GM23338 (cell line): ENCODE results near the gene GPR63. TPM values are rescaled to one million over a fixed set of nuclear protein-coding genes. Genes with fewer than 3 reads are reported as not detected.

Experiments
- ATAC-seq: fragments of 200-7000 bp; cut with Tn5 transposase; 3 replicates; pipeline ENCODE4 v1.9.1; 2020
- DNase-seq: peaks from one replicate; pipeline ENCODE4 v3.0.0-alpha.2; 2015; ENCODE audit warnings: low spot score
- H2AFZ ChIP-seq: fragments of 200-600 bp; sonication (generic); 2 replicates; pipeline ENCODE4 v1.8.0; 2016; ENCODE audit warnings: antibody characterized with exemption, mild to moderate bottlenecking, moderate library complexity
- H3F3A ChIP-seq: fragments of 200-600 bp; sonication (generic); replicated peaks from 2 replicates; pipeline ENCODE4 v1.8.0; 2017; ENCODE audit warnings: antibody characterized with exemption, mixed run types, low read depth
- H3K27ac ChIP-seq: fragments of 200-600 bp; sonication (generic); 2 replicates; pipeline ENCODE4 v1.6.1; 2016; ENCODE audit warnings: low read depth
- H3K27me3 ChIP-seq: fragments of 200-600 bp; sonication (generic); 2 replicates; pipeline ENCODE4 v1.8.0; 2016; ENCODE audit warnings: mild to moderate bottlenecking, mixed run types, moderate library complexity; ENCODE audit not compliant: insufficient read depth
- H3K36me3 ChIP-seq: fragments of 200-600 bp; sonication (generic); 2 replicates; pipeline ENCODE4 v1.8.0; 2016; ENCODE audit warnings: mild to moderate bottlenecking; ENCODE audit not compliant: insufficient read depth
- H3K4me1 ChIP-seq: fragments of 200-600 bp; sonication (generic); 2 replicates; pipeline ENCODE4 v1.8.0; 2016; ENCODE audit warnings: mild to moderate bottlenecking, moderate library complexity; ENCODE audit not compliant: insufficient read depth
- H3K4me2 ChIP-seq: fragments of 200-600 bp; sonication (generic); 2 replicates; pipeline ENCODE4 v1.7.1; 2017; ENCODE audit warnings: mixed run types
- H3K4me3 ChIP-seq: fragments of 200-600 bp; sonication (generic); 2 replicates; pipeline ENCODE4 v1.6.1; 2016; ENCODE audit warnings: mixed run types
- H3K79me2 ChIP-seq: fragments of 200-600 bp; sonication (generic); replicated peaks from 2 replicates; pipeline ENCODE4 v1.8.0; 2017; ENCODE audit warnings: mild to moderate bottlenecking; ENCODE audit not compliant: insufficient read depth
- H3K9me2 ChIP-seq: fragments of 200-600 bp; sonication (generic); 2 replicates; pipeline ENCODE4 v1.8.0; 2017; ENCODE audit not compliant: insufficient read depth
- H4K20me1 ChIP-seq: fragments of 200-600 bp; sonication (generic); replicated peaks from 2 replicates; pipeline ENCODE4 v1.8.0; 2017; ENCODE audit warnings: mild to moderate bottlenecking; ENCODE audit not compliant: insufficient read depth
- H3K27ac Mint-ChIP-seq: 2 replicates; pipeline ENCODE4 v1.8.0; 2020; ENCODE audit warnings: inconsistent platforms, mild to moderate bottlenecking, moderate library complexity, mixed read lengths
- H3K27me3 Mint-ChIP-seq: 3 replicates; pipeline ENCODE4 v1.8.0; 2022; ENCODE audit warnings: low read depth, mild to moderate bottlenecking, moderate library complexity, mixed read lengths, inconsistent platforms; ENCODE audit not compliant: insufficient read depth, poor library complexity
- H3K36me3 Mint-ChIP-seq: 3 replicates; pipeline ENCODE4 v1.8.0; 2021; ENCODE audit warnings: low read depth, mild to moderate bottlenecking, inconsistent platforms, moderate library complexity, mixed read lengths
- H3K4me1 Mint-ChIP-seq: 3 replicates; pipeline ENCODE4 v1.8.0; 2020; ENCODE audit warnings: mild to moderate bottlenecking, inconsistent platforms, mixed read lengths
- H3K4me3 Mint-ChIP-seq: 3 replicates; pipeline ENCODE4 v1.8.0; 2021; ENCODE audit warnings: moderate library complexity, mild to moderate bottlenecking, inconsistent platforms, mixed read lengths
- H3K9me3 Mint-ChIP-seq: 3 replicates; pipeline ENCODE4 v1.8.0; 2020; ENCODE audit warnings: moderate library complexity, mild to moderate bottlenecking, inconsistent platforms, mixed read lengths
- CREB1 ChIP-seq: fragments of 250-450 bp; sonication (Bioruptor Pico); IDR thresholded peaks from 2 replicates; pipeline ENCODE4 v1.5.0; 2020; ENCODE audit warnings: low read depth, mild to moderate bottlenecking, moderate library complexity
- CTCF ChIP-seq, 2 experiments: fragments of 200-600 bp in 1 of 2; sonication (generic) in 1 of 2; conservative IDR thresholded peaks; 2 replicates each; pipeline versions ENCODE4 v1.5.1 to v1.6.1; 2016 to 2017; ENCODE audit warnings: antibody characterized with exemption in 2 of 2, low read depth in 2 of 2, mild to moderate bottlenecking in 2 of 2, moderate library complexity in 1 of 2
- ETS1 ChIP-seq: IDR thresholded peaks from 2 replicates; pipeline ENCODE4 v1.6.1; 2016; ENCODE audit warnings: antibody characterized with exemption
- EZH2 ChIP-seq: fragments of 200-600 bp; sonication (generic); IDR thresholded peaks from one replicate; pipeline ENCODE4 v1.8.0; 2017; ENCODE audit warnings: antibody characterized with exemption, mild to moderate bottlenecking, low read depth; ENCODE audit not compliant: unreplicated experiment
- EZH2phosphoT487 ChIP-seq: fragments of 200-600 bp; sonication (generic); IDR thresholded peaks from one replicate; pipeline ENCODE4 v1.8.1; 2018; ENCODE audit warnings: antibody characterized with exemption; ENCODE audit not compliant: unreplicated experiment
- JUNB ChIP-seq: IDR thresholded peaks from one replicate; pipeline ENCODE4 v1.6.1; 2016; ENCODE audit warnings: antibody characterized with exemption; ENCODE audit not compliant: unreplicated experiment
- NANOG ChIP-seq: IDR thresholded peaks from 2 replicates; pipeline ENCODE4 v1.6.1; 2016; ENCODE audit warnings: antibody characterized with exemption, borderline replicate concordance
- POLR2AphosphoS5 ChIP-seq: IDR thresholded peaks from 2 replicates; pipeline ENCODE4 v1.6.1; 2016; ENCODE audit warnings: antibody characterized with exemption, low read depth
- REST ChIP-seq: IDR thresholded peaks from one replicate; pipeline ENCODE4 v1.6.1; 2018; ENCODE audit warnings: antibody characterized with exemption; ENCODE audit not compliant: unreplicated experiment
- STAT1 ChIP-seq: IDR thresholded peaks from one replicate; pipeline ENCODE4 v1.6.1; 2016; ENCODE audit warnings: antibody characterized with exemption; ENCODE audit not compliant: unreplicated experiment
- ZNF114 ChIP-seq: fragments of 250-450 bp; sonication (Bioruptor Pico); IDR thresholded peaks from 2 replicates; pipeline ENCODE4 v1.5.0; 2020; ENCODE audit warnings: mild to moderate bottlenecking, moderate library complexity
- ZNF331 ChIP-seq: fragments of 250-450 bp; sonication (Bioruptor Pico); IDR thresholded peaks from 2 replicates; pipeline ENCODE4 v1.5.0; 2020; ENCODE audit warnings: low read depth, mild to moderate bottlenecking, moderate library complexity
- ZNF462 ChIP-seq: fragments of 250-450 bp; sonication (Bioruptor Pico); IDR thresholded peaks from 2 replicates; pipeline ENCODE4 v1.5.0; 2020; ENCODE audit warnings: mild to moderate bottlenecking, moderate library complexity
- polyA plus RNA-seq: library from polyadenylated mRNA; unstranded; fragments of >200 nt; fragmentation: Nextera tagmentation; extraction: Ambion mirVana; gene quantifications from 2 replicates; pipeline ENCODE4 v1.2.1, GENCODE V29; 2016
- total RNA-seq: library from RNA; depleted of rRNA; stranded (reverse); fragments of >200 nt; shearing (Covaris generic); gene quantifications from 2 replicates; pipeline ENCODE4 v1.2.3, GENCODE V29; 2014

GPR63 gene
- total and polyA plus RNA-seq, 2 experiments from 2014 or later: 5.4 to 19.3 TPM

GRCh38 chr6:96762599-96762998, 74.7 kb downstream of the GPR63 start:
- Histone ChIP-seq H3K9me2 (no peaks in the 10 kb centered on the region), H4K20me1 (no peaks in the 10 kb centered on the region), H3K27me3 (no peaks in the 10 kb centered on the region), H3K36me3 (no peaks in the 10 kb centered on the region), H3K4me3 (no peak overlapping the region), H3F3A (no peaks in the 10 kb centered on the region), H3K4me1 (no peaks in the 10 kb centered on the region), H3K27ac (no peak overlapping the region), H3K79me2 (no peaks in the 10 kb centered on the region), H3K4me2 (no peak overlapping the region), H2AFZ (no peak overlapping the region)
- no peaks in the 10 kb centered on the region for H3K27me3 Mint-ChIP-seq
- H3K36me3 Mint-ChIP-seq: no peaks in the 10 kb centered on the region
- TF ChIP-seq STAT1: no peak
- no peak for TF ChIP-seq JUNB
- no peak for TF ChIP-seq ZNF462 (CRISPR knock-in tag)
- no peak for TF ChIP-seq ZNF114
- TF ChIP-seq EZH2: no peak
- TF ChIP-seq NANOG: no peak
- TF ChIP-seq ZNF331 (CRISPR knock-in tag): no peak
- no peak for TF ChIP-seq CREB1
- no peak for TF ChIP-seq CTCF (conservative IDR thresholded peaks at IDR 0.05; ENCODE audit: low read depth in 2 of 2)
- TF ChIP-seq POLR2AphosphoS5: no peak
- no peak for TF ChIP-seq REST
- TF ChIP-seq ETS1: no peak
- TF ChIP-seq EZH2phosphoT487: no peak
- no peak overlapping the region for H3K27ac Mint-ChIP-seq
- H3K4me3 Mint-ChIP-seq: no peak overlapping the region
- H3K9me3 Mint-ChIP-seq: no peaks in the 10 kb centered on the region
- ATAC-seq (no peak; the same call in 2 of the 3 replicates), DNase-seq (no peak)
- no peaks in the 10 kb centered on the region; the same call in 2 of the 3 replicates for H3K4me1 Mint-ChIP-seq
